Measurements from ENCODE around the gene APBA1. TPM values are rescaled to one million over a fixed set of nuclear protein-coding genes. Genes with fewer than 3 reads are reported as not detected.

APBA1 gene
- total RNA-seq, 1 experiment from 2014 or later, result 1.8 TPM

DNA sequence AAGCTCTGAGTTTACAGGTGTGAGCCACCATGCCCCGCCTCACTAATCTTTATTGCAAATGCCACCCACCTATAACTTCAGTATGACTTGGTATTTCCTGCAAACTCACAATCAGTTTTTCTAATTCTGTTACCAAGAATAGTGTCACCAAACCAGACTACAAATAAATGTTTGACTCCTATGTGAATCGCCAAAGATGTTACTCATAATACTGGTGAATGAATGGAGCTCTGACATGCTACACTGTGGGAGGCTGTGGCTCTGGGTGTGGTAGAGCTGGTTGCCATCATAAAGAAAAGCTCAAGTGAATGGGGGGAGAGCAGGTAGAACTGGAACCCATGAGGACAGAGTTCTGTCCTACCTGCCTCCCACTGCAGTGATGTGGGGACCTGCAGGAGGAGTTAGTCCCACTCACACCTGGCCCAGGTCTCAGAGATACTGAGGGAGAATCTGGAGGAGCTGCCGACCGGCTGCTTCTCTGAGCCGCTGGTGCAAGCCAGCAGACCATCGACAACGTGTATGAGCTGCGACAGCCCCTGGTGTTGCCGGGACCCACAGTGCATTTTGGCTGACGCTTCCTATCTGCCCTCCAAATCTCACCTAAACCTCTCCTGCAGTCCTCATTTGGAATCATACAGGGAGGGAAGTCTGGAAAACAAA lies 251.4 kb downstream of the APBA1 start:
- Histone ChIP-seq H3K4me1 (ENCODE audit: insufficient read depth, low read length) (no peaks in the 10 kb centered on the region), H4K91ac (ENCODE audit: insufficient read length, low read depth, low read length) (no peak overlapping the region), H2AK5ac (ENCODE audit: insufficient read length, low read length) (no peak overlapping the region), H3K4me2 (ENCODE audit: insufficient read depth, insufficient read length, low read length) (no peak overlapping the region), H4K8ac (replicated peaks; ENCODE audit: insufficient read length, low read depth, low read length) (no peak overlapping the region), H3K23ac (ENCODE audit: insufficient read length, low read depth, low read length) (no peak overlapping the region), H3K56ac (ENCODE audit: insufficient read length, low read depth, low read length) (no peak overlapping the region), H3K79me1 (ENCODE audit: insufficient read depth, low read depth, low read length, poor library complexity, severe bottlenecking) (no peaks in the 10 kb centered on the region), H3K27me3 (ENCODE audit: insufficient read depth, low read length) (no peaks in the 10 kb centered on the region), H3K9ac (ENCODE audit: extremely low read depth, insufficient read length, low read length) (no peak overlapping the region), H3K79me2 (ENCODE audit: insufficient read depth, low read length) (no peaks in the 10 kb centered on the region), H2AFZ (ENCODE audit: low read length) (no peak overlapping the region), H3K27ac (ENCODE audit: insufficient read length, low read depth, low read length) (no peak overlapping the region), H2BK20ac (ENCODE audit: low read depth, low read length, poor library complexity, severe bottlenecking) (no peak overlapping the region), H2BK15ac (ENCODE audit: low read depth, low read length) (no peak overlapping the region), H3K4ac (ENCODE audit: low read depth, low read length) (no peak overlapping the region), H3T11ph (ENCODE audit: low read length) (no peak overlapping the region), H3K14ac (ENCODE audit: insufficient read depth, low read length) (no peak overlapping the region), H3K23me2 (ENCODE audit: insufficient read length, low read depth, low read length, poor library complexity, severe bottlenecking) (no peaks in the 10 kb centered on the region), H2BK5ac (ENCODE audit: insufficient read length, low read length) (no peak overlapping the region), H2BK12ac (ENCODE audit: insufficient read length, low read depth, low read length) (no peak overlapping the region), H3K9me3 (ENCODE audit: control insufficient read depth, low read depth, low read length) (no peaks in the 10 kb centered on the region), H2BK120ac (ENCODE audit: low read depth, low read length, poor library complexity, severe bottlenecking) (no peak overlapping the region), H4K5ac (ENCODE audit: insufficient read length, low read depth, low read length) (no peak overlapping the region), H3K18ac (ENCODE audit: insufficient read length, low read depth, low read length) (no peak overlapping the region), H4K20me1 (ENCODE audit: control insufficient read depth, insufficient read depth, insufficient read length) (no peaks in the 10 kb centered on the region)
- WGBS (ENCODE audit: extremely low coverage, insufficient read length, low lambda C conversion rate), result no CpG with 5 or more reads among the region's 10 CpGs
- H3K4me1 Mint-ChIP-seq, result peaks cover 2 to 11% of the 10 kb centered on the region in 2 experiments; a peak in 2 of 4 replicates
- H3K27me3 Mint-ChIP-seq (ENCODE audit: low read depth), result no peaks in the 10 kb centered on the region
- peak overlapping the region in 1 of 3 experiments; percentile 59; a peak in 1 of 7 replicates for H3K27ac Mint-ChIP-seq
- peaks cover 19 to 31% of the 10 kb centered on the region in 2 experiments for H3K9me3 Mint-ChIP-seq
- peaks cover 12 to 20% (median 18%) of the 10 kb centered on the region in 3 experiments; a peak in 6 of 7 replicates for H3K36me3 Mint-ChIP-seq (ENCODE audit: insufficient read depth in 1 of 3, low read depth in 3 of 3)
- no peak for DNase-seq
- TF ChIP-seq, protein P1, sequence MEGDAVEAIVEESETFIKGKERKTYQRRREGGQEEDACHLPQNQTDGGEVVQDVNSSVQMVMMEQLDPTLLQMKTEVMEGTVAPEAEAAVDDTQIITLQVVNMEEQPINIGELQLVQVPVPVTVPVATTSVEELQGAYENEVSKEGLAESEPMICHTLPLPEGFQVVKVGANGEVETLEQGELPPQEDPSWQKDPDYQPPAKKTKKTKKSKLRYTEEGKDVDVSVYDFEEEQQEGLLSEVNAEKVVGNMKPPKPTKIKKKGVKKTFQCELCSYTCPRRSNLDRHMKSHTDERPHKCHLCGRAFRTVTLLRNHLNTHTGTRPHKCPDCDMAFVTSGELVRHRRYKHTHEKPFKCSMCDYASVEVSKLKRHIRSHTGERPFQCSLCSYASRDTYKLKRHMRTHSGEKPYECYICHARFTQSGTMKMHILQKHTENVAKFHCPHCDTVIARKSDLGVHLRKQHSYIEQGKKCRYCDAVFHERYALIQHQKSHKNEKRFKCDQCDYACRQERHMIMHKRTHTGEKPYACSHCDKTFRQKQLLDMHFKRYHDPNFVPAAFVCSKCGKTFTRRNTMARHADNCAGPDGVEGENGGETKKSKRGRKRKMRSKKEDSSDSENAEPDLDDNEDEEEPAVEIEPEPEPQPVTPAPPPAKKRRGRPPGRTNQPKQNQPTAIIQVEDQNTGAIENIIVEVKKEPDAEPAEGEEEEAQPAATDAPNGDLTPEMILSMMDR (conservative IDR thresholded peaks at IDR 0.05), result no peak
- H3K4me3 Mint-ChIP-seq, result no peak overlapping the region

Measured in H9 (cell line).